Measurements from ENCODE around the gene RALGPS2.
"Not testable (repeated sequence)": the region's sequence is repeated elsewhere in the genome, so short reads cannot be mapped to it uniquely, and the experiment has no call there.

Gene RALGPS2

DNA sequence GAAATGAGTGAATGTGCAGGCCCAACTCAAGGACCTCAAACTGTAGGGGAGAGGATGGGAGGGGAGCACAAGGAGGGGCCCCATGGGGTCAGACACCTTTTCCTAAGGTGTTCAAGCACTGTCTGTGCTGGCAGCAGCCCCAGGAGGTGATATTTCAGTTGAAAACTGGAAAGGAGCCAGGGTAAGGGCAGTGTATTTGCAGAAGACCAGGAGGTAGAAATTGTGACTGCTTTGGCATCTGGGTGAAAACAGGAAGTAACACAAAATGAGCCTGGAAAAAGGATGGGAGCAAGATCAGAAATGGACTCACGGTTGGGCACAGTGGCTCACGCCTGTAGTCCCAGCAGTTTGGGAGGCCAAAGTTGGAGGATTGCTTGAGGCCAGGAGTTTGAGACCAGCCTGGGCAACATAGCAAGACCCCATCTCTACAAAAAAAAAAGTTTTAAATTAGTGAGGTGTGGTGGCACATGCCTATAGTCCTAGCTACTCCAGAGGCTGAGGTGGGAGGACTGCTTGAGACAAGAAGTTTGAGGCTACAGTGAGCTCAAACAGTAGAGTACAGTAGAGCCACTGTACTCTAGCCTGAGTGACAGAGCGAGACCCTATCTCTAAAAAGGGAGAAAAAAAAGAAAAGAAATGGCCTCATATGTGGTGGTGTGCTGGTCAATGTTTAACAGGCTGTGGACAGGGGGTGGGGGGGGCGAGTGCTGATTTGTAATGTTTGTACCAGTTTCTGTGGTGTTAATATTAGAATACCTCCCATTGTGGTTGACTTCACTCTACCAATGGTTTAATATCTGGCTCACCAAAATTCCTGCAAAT lies 222.0 kb downstream of the RALGPS2 start:
- no peak for FAIRE-seq

- FAIRE-seq = no peak
These were observed 222.6 kb downstream of the RALGPS2 start for GRCh38 chr1:178947677-178947981.

DNA sequence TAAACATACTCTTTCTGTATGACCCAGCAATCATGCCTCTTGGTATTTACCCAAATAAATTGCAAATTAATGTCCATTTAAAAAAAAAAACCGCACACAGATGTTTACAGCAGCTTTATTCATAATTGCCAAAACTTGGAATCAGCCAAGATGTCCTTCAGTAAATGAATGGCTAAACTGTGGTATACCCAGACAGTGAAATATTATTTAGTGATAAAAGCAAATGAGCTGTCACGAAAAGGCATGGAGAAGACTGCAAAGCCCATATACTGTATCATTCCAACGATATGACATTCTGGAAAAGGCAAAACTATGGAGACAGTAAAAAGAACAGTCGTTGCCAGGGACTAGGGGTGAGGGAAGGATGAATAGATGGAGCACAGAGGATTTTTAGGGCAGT lies 223.6 kb downstream of the RALGPS2 start:
- no peak for FAIRE-seq

- not testable (repeated sequence) for FAIRE-seq
These were observed 224.8 kb downstream of the RALGPS2 start for GRCh38 chr1:178949866-178950265.

- FAIRE-seq = no peak
These were observed 226.6 kb downstream of the RALGPS2 start for GRCh38 chr1:178951600-178951999.

DNA sequence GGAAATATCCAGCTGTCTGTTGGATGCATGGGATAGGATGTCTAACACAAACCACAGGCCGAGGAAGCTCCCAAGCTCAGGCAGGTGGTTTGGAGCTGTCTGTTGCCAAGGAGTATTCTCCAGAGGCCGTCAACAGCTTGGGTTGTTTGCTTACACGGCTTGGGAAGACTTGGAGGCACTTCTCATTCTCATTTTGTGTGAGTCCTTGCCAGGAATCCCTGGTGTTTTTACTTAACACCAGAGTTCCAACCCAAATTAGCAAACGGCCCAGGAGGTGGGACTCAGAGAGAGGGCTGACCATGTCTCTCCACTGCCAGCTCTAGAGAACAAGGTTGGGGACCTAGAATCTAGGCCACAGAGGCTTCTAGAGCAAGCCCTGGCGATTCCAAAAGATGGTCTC lies 228.0 kb downstream of the RALGPS2 start:
- FAIRE-seq = no peak

GRCh38 chr1:178953538-178954324 lies 228.7 kb downstream of the RALGPS2 start:
- FAIRE-seq = no peak

- no peak for FAIRE-seq
These were observed 229.3 kb downstream of the RALGPS2 start for GRCh38 chr1:178954325-178954690.

DNA sequence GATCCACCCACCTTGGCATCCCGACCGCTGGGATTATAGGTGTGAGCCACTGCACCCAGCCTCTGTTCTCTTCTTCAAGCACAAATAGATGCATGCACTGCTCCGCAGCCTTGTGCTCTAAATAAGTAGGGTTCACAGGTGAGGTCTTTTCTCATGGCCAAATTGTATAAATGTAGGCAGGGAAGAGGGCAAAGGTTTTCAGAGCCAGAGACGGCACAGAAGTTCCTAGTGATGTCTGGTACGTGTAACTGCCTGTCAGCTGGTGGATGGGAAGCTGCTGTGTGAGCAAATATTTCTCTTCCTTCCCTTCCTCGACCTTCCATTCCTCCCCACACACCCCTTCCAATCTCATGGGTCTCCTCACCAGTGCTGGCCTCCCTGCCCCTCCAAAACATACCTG lies 229.9 kb downstream of the RALGPS2 start:
- no peak for FAIRE-seq

GRCh38 chr1:178955391-178955954 lies 230.4 kb downstream of the RALGPS2 start:
- FAIRE-seq = no peak

- no peak for FAIRE-seq
These were observed 233.4 kb downstream of the RALGPS2 start for GRCh38 chr1:178958491-178958890.

- FAIRE-seq = no peak
These were observed 234.8 kb downstream of the RALGPS2 start for GRCh38 chr1:178959543-178960460.

DNA sequence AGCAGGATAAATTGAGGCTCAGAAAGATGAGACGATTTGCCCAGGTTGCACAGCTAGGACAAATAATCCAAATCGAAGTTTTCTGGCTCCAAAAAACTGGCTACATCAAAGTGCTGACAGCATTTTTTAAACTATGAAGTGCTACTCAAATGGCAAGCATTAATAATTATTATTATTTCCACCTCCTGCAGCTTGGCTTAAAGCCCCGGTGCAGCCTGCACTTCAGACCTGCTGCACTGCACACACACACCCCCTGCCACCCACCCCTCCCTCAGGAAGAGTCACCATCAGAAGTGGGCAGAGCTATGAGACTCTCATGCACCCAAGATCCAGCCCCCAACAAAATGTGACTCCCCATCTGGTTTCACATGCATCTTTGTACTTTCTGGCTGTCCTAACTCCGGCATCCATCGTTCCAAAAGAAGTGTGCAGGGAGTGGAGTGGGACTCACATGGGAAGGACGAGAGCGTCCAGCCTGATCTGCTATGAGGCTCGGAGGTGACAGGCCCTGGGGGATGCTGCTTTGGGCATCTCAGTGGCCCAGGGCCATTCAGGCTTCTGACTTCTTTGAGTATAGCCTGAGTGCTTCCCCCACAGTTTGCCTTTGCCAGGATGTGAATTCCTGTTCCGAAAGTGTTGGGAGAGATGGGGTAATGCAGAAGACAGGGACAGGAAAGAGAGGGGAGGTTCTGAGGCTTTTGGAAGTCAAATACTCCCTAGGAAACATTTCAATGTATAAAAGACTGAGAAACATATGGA lies 235.6 kb downstream of the RALGPS2 start:
- FAIRE-seq = no peak

DNA sequence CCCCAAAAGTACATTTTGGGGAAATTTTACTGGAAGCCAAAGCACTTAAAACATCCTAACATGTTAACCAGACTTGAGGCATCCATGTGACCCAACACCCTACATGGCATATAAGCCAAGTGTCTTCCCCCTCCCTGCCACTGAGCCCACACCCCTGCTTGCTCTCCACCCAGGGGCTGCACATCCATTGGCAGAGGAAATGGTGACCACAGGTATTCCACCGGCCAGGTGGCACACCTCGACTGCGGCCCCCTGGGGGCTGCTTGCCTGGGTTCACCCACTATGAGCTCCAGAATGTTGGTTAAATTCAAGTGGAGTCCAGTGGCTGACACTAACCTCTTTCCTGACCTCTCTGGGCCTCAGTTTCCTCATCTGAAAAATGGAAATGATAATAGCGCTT lies 236.3 kb downstream of the RALGPS2 start:
- no peak for FAIRE-seq

DNA sequence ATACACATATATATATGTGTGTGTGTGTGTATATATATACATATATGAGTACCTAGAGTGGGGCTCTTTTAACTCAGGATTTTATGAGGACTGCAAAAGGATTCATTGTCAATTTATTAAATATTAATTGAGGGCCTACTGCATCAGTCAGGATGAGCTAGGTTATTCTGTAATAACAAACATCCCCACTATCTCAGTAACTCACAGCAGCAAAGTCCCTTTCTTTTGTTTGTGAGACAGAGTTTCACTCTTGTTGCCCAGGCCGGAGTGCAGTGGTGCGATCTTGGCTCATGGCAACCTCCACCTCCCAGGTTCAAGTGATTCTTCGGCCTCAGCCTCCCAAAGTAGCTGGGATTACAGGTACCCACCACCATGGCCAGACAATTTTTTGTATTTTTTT lies 236.8 kb downstream of the RALGPS2 start:
- no peak for FAIRE-seq

DNA sequence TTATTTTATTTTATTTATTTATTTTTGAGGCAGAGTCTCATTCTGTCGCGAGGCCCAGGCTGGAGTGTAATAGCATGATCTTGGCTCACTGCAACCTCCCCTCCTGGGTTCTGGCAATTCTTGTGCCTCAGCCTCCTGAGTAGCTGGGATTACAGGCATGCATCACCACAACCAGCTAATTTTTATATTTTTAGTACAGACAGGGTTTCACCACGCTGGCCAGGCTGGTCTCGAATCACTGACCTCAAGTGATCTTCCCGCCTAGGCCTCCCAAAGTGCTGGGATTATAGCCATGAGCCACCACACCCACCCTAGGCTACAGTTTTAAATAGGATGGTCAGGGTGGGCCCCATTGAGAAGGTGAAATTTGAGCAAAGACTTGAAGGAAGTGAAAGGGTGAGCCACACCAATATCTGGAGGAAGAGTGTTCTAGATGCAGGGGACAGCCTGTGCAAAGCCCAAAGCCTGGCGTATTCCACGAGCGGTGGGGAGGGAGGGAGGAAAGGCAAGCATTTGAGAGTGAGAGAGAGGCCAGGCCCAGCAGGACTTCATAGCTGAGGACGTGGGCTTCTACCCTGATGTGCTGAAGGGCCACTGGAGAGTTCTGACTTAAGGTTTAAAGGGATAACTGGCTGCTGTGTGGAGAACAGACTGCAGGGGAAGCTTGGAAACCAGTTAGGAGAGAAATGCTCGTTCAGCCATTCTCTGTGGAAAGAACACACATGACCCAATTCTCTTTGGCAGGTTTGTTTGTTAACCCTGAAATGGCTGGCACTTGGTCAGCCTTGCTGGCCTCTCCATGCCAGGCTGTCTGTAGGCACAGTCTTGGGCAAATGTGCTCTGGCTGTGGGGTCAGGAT lies 238.0 kb downstream of the RALGPS2 start:
- no peak for FAIRE-seq

GRCh38 chr1:178964469-178965330 lies 239.7 kb downstream of the RALGPS2 start:
- FAIRE-seq = no peak

GRCh38 chr1:178966312-178966711 lies 241.3 kb downstream of the RALGPS2 start:
- no peak for FAIRE-seq

GRCh38 chr1:178969226-178969987 lies 244.4 kb downstream of the RALGPS2 start:
- FAIRE-seq = no peak

Data from G401.6 (cell line).